GM12892 (cell line): Measurements from ENCODE around the gene TSEN2.

Experiments used
- POLR2A ChIP-seq: IDR thresholded peaks from 2 replicates; pipeline ENCODE4 v1.6.1; 2011; ENCODE audit warnings: low read depth, low read length, control low read depth
- TAF1 ChIP-seq: IDR thresholded peaks from 2 replicates; pipeline ENCODE4 v1.6.1; 2011; ENCODE audit warnings: low read depth, mild to moderate bottlenecking, control low read depth, low read length, borderline replicate concordance

- TF ChIP-seq TAF1, result no peak
- TF ChIP-seq POLR2A, result no peak
These were observed 3.5 kb downstream of the TSEN2 start for GRCh38 chr3:12487786-12488185.
